22Rv1 (cell line): ENCODE measurements around the gene TRIB2.

Experiments used
- ZFX ChIP-seq: fragments of 450-650 bp; IDR thresholded peaks from 2 replicates; pipeline ENCODE4 v1.6.1; 2017; ENCODE audit warnings: antibody characterized with exemption, borderline replicate concordance
- TF ChIP-seq, protein P1 (sequence below): fragments of 450-650 bp; IDR thresholded peaks from 2 replicates; pipeline ENCODE4 v1.5.1; 2017; ENCODE audit warnings: mild to moderate bottlenecking

- TF ChIP-seq, protein P1, sequence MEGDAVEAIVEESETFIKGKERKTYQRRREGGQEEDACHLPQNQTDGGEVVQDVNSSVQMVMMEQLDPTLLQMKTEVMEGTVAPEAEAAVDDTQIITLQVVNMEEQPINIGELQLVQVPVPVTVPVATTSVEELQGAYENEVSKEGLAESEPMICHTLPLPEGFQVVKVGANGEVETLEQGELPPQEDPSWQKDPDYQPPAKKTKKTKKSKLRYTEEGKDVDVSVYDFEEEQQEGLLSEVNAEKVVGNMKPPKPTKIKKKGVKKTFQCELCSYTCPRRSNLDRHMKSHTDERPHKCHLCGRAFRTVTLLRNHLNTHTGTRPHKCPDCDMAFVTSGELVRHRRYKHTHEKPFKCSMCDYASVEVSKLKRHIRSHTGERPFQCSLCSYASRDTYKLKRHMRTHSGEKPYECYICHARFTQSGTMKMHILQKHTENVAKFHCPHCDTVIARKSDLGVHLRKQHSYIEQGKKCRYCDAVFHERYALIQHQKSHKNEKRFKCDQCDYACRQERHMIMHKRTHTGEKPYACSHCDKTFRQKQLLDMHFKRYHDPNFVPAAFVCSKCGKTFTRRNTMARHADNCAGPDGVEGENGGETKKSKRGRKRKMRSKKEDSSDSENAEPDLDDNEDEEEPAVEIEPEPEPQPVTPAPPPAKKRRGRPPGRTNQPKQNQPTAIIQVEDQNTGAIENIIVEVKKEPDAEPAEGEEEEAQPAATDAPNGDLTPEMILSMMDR: no peak
- TF ChIP-seq ZFX: no peak
Measured at GRCh38 chr2:12776521-12776961, 59.8 kb downstream of the TRIB2 start.
